ENCODE results near the gene ANKS3.
"Not testable (repeated sequence)": the region's sequence is repeated elsewhere in the genome, so short reads cannot be mapped to it uniquely, and the experiment has no call there.

The ANKS3 gene

DNA sequence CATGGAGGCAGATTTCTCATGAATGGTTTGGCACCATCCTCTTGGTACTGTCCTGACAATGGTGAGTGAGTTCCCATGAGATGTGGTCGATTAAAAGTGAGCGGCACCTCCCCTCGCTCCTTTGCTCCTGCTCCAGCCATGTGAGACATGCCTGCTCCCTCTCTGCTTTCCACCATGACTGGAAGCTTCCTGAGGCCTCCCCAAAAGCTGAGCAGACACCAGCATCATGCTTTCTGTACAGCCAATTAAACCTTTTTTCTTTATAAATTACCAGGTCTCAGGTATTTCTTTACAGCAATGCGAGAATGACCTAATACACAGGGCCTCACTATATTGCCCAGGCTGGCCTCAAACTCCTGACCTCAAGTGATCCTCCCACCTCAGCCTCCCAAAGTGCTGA is 20.8 kb upstream of the ANKS3 start:
- ATAC-seq: no peak

DNA sequence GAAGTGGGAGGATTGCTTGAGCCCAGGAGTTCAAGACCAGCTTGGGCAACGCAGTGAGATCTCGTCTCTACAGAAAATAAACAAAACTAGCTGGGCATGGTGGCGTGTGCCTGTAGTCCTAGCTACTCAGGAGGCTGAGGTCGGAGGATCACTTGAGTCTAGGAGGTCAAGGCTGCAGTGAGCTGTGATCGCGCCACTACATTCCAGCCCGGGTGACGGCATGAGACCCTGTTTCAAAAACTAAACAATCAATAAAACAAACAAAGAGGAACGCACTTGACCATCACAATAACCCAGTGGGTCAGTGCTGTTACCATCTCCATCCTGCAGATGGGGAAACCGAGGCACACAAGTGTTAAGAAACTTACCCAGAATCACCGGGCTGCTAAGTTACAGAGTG is 19.2 kb upstream of the ANKS3 start:
- no peak for ATAC-seq

DNA sequence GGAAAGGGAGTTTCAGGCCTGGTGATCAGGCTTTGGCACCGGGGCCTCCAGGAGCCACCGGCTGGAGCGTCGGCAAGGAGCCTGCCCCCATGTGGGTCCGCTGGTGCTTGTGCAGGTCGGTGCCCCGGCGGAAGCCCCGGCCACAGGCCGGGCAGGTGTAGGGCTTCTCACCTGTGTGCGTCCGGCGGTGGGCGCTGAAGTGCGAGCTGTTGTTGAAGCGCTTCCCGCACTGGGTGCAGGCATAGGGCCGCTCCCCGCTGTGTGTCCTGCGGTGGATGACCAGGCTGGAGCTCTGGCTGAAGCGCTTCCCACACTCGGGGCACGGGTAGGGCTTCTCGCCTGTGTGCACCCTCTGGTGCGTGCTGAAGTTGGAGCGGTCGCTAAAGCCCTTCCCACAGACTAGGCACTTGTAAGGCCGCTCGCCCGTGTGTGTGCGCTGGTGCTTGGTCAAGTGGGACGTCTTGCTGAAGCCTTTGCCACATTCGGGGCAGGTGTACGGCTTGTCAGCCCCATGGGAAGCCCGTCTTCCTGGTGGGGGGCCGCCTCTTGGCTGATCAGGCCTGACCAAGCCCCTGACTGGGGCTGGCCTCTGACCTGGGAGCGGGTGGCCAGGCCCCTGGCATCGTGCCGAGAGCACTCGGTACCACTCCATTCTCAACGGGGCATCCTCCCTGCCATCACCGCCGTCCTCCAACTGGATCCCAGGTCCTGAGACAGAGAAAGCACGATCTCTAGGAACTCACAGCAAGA is 18.5 kb upstream of the ANKS3 start:
- ATAC-seq: no peak

DNA sequence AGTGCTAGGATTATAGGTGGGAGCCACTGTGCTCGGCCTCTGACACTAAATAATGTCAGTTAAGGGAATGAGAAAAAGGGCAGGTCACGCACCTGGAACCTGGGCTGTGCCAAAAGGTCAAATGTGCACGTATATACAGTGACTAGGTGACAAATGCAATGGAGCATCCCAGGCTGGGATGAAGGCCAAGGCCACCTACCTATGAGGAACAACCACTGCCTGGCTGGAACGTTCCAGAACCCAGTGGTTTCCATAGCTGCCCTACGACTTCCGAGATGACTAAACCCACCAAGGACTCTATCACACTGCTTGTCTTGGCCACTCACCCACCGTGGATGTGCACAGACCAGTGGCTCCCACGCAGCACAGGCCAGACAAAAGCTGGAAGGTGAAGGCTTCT is 16.8 kb upstream of the ANKS3 start:
- no peak for ATAC-seq

DNA sequence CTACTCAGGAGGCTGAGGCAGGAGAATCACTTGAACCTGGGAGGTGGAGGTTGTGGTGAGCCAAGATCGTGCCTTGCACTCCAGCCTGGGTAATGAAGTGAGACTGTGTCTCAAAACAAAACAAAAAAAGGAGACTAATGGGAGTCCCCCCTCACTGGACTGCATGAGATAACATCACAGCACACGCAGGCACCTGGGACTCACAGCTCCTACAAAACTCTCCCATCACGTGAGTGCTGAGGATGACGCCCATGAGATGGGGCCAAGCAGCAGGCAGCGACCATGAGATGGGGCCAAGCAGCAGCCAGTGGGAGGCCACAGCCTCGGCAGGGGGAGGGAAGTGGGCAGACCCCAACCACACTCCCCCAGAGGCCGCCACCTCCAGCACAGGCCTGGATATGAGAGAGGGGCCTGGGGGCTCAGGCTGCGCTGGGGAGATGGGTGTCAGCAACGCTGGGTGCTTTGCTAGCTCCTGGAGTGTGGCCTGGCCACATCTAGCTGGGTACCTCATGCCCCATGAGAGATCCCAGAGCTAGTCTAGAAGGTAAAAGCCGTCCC is 15.7 kb upstream of the ANKS3 start:
- ATAC-seq: no peak

DNA sequence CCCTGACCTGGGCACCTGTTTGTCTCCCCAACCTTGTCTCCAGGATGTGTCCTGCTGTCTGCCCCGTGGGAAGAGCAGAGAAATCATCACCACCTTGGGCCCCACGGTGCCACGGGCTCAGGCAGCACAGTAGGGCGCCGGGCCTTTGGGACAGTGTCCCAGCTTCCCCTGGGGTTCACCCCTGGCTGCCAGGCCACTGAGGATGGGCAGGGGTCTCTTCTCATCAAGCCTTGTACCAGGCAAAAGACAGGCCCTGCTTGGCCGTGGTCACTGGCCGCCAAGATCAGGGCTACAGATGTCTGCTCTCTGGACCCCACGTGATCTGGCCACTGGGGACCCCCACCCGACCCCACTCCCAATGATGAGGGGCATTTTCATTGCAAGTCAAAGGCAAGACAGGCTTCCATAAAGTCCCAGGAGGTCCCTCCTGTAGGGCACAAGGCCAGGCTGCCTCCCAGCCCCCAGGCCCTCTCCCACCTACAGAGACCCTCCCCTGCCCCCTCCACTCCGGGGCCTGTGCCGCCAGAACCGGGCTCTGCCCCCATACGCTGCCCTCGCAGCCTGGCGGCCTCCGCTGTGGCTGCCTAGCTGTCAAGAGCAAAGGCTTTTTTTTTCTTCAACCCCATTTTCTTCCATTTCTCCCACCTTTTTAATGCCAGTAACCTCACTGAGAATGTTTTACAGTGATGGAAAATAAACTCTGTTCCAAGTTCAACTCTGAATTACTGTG is 14.8 kb upstream of the ANKS3 start:
- no peak for ATAC-seq

DNA sequence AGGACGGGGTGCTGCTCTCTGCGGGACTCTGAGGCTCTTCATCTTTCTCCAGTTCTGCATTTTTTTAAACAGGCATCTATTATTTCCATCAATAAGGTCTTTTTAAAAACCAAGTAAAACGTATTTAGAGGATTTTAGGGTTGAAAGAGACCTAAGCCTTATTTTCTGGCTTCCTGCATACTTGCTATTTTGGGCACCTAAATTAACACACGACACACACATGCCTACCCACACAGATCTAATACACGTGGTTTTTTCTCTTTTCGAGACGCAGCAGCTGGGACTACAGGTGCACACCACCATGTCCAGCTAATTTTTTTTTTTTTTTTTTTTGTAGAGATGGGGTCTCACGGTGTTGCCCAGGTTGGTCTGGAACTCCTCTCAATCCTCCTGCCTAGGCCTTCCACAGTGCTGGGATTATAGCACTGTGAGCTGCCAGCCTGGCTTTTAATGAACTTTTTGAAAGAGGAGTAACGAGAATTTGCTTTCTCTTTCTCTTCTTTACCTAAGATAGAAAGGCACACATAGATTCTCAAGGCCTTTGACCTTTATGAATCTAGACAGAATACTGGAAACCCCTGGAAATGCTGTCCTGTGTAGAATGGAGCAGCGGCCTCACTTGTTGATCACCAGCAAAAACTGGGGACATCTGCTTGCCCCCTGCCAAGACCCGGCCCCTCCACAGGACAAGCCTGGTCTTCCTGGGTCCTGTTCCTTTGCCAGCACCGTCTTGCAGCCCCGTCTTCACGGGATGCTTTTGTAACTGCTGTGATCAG is 14.0 kb upstream of the ANKS3 start:
- peak; percentile 17 to 25 for ATAC-seq

DNA sequence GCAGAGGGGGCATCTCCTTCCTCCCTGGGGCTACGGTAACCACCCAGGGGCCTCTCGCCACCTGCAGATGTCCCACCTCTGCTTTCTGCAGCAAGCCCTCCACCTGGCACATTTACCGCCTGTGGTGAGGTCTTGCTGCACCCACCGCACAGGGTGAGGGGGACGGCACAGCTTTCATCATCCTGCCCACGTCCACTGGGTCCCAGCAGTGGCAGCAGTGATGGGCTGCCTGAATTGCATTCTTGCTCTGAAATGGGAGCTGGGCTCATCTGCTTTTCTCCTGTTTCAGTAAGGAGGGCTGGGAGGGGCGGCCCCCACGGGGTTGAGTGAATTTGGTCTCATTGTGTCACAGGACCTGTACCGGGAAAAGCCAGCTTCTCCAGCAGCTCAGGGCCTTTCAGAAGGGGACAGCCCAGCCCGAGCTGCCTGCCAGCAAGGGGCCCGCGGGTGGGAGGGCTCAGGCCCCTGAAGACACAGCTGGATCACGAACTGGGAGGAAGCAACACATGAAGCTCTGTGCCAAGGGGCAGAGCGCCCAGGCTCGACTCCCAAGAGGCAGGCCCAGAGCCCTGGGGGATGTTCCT is 13.0 kb upstream of the ANKS3 start:
- no peak for ATAC-seq

DNA sequence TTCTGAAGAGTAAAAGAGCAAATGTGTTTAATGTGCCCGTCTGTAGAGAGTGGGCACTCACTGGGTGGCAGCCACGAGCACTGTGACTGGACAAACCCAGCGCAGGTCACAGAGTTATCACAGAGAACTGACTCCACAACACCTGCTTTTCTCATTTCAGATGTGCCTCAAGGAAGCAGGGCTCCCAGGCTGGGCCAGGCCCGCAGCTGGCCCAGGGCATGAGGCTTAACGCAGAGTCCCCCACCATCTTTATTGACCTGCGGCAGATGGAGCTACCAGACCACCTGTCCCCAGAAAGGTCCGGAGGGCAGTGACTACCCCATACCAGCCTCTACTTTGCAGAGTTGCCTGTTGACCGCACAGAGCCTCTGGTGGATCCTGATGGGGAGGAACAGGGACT is 12.1 kb upstream of the ANKS3 start:
- no peak for ATAC-seq

DNA sequence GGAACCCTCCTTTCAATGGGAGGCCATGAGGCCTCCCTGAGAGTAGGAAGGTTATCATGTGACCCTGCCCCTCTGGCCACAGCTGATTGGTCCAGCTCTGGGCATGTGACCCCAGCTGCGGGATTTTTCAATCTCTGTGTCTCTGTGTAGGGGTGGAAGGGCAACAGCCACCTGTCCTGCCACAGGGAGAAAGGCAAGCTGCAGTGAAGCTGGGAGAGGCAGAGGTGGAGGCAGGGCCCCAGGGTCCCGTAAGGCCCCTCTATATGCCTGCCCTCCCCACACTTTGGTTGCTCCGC is 11.2 kb upstream of the ANKS3 start:
- ATAC-seq: no peak

DNA sequence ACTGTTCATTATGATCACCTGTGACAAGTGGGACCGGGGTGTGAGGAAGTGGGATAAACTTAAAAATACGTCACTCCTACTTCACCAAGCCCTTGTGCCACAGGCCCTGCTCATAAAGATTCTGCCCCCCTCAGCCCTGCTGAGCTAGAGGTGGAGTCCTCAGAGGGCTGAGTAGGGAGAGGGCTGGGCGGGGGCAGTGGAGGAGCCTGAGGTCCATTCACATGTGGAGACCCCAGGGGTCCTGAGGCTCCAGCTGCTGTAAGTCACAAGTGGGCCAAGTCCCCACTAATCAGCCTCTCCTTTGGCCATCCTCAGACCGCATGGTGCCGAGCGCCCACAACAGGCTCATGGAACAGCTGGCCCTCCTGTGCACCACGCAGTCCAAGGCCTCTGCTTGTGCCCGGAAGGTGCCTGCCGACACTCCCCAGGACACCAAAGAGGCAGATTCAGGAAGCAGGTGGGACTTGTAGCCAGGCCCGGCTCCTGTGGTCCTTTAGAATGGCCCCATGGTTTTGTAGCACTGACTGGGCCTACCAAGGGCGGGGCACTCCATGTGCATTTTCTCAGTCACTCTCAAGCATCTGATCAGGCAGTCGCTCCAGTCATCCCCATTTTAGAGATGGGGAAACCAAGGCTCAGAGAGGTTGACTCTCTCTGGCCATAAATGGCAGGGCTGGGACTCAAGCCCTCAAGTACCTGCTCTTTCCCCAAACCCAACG is 10.6 kb upstream of the ANKS3 start:
- ATAC-seq: no peak

DNA sequence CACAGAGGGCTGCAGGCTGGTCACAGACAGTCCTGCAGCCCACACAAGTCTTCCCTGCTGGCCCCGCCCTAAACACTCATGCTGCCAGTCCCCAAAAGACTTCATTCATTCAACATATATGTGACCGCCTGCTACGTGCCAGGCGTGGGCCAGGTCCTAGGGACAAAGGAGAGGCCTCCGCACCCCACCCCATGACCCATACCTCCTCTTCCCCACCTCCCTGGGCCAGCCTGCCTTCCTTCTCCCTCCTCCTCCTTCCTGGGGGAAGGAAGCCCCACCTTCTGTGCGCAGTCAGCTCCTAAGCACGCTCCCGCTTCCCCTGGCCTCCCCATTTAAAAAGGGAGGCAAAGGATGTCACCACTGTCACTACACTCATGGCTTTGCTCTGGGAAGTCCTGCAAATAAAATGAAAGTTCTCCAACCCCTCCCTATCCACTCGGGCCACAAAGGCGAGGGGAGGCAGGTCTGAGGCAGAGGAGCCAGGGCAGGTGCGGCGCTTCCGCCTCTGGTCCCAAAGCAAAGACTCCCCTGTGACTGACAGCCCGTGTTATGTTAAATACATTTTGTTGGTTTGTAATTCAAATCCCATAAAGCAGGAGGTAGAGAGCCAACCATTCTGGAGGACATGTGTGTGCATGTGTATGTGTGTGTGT is 9.3 kb upstream of the ANKS3 start:
- no peak for ATAC-seq

DNA sequence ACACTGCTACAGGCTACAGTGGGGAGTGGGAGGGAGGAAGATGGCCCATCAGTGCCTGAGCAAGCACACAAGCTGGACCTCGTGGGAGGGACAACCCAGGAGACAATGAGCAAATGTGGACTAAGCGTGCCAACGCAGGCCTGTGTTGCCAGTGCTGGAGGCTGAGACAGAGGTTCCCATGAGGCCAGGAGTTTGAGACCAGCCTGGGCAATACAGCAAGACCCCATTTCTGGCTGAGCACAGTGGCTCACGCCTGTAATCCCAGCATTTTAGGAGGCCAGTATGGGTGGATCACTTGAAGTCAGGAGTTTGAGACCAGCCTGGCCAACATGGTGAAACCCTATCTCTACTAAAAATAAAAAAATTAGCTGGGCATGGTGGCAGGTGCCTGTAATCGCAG is 4.3 kb upstream of the ANKS3 start:
- not testable (repeated sequence) for ATAC-seq

DNA sequence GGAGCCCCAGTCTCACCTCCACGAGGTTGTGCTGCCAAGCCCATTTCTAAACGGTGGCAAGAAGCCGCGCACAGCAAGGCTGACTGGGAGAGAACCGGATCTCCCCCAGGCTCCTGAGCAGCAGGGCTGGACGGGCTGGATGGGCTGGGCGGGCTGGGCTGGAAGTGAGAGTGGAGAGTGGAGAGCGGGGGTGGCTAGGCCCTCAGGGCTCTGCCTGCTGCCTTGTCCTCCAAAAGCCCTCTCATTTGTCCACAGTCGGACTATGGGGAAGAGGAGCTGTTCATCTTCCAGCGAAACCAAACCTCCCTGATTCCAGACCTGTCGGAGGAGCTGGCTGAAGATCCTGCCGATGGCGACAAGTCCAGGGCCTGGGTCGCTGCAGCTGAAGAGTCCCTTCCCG is 3.5 kb upstream of the ANKS3 start:
- no peak for ATAC-seq

DNA sequence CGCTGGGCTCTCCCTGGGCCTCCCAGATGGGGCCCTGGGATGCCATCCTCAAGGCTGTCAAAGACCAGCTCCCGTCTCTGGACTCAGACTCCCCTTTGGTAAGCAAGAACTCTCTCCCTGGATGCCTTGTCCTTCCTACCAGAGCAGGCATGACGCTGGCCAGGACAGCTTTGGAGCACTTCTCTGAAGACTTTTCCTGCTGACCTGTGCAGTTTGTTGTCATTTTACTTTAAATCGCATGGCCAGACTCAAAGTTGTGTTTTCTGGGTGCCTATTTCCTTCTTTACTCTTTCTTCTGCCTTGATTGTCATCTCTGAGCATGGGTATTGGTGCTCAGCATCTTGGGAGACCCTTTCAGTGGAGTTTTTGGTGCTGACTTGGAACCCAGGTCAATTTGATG is 2.5 kb upstream of the ANKS3 start:
- no peak for ATAC-seq

DNA sequence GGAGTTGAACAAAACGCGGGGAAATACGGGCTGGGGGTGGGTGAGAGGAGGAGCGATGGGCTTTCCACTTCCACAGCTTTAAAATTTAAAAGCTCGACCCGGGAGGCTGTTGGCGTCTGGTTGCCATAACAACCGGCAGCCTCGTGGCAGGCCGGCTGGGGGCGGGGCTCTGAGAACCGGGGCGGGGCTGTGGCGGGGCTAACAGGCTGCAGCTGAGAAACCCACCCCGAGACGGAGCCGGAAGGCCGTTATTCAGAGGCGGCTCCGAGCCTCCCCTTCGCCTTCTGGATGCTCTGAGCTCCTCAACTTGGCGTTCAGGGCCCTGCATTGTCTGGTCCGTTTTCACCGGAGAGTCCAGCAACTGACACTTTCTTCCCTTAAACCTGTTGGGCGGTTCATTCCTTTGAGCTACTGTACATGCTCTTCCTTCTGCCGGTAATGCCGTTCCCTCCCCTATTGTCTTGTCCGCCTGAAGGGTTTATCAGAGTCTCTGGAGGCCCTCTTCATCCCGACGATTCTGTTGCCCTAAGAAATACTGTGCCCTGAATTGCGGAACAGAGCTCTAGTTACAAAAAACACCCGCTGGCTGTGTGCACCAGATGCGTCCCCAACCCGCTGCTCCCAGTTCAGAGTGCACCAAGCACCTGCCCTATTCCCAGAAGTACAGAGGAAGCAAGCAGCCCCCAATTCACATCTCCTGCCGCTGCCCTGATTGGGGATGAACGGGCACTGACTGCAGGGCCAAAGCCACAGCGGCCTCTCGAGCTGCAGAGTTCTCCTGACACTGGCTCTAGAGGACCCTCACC is 862 bp upstream of the ANKS3 start:
- peak; percentile 77 to 78 for ATAC-seq

DNA sequence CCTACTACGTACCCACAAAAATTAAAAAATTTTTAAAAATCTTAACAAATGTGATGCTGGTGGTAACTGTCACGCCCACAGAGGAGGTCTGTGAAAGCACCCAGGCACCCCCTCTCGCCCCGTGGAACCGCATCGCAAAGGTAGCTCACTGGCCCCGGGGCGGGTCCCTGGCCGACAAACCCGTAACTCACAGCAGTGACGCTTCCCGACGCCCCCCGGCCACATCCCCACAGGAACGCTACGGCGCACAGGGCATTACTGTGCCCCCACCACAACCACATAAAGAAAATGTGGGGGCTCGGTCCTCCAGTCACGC is 366 bp downstream of the ANKS3 start:
- peak in 1 of 2 donors; percentile 6 for ATAC-seq

DNA sequence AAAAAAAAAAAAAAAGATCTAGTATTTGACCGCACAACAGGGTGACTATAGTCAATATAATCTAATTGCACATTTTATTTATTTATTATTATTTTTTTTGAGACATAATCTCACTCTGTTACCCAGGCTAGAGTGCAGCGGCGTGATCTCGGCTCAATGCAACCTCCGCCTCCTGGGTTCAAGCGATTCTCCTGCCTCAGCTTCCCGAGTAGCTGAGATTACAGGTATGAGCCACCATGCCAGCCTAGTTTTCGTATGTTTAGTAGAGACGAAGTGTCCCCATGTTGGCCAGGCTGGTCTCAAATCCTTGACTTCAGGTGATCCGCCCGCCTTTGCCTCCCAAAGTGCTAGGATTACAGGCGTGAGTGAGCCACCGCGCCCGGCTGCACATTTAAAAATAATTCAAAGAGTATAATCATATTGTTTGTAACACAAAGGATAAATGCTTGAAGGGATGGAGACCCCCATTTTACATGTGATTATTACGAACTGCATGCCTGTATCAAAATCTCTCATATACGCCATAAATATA is 794 bp downstream of the ANKS3 start:
- ATAC-seq: no peak

DNA sequence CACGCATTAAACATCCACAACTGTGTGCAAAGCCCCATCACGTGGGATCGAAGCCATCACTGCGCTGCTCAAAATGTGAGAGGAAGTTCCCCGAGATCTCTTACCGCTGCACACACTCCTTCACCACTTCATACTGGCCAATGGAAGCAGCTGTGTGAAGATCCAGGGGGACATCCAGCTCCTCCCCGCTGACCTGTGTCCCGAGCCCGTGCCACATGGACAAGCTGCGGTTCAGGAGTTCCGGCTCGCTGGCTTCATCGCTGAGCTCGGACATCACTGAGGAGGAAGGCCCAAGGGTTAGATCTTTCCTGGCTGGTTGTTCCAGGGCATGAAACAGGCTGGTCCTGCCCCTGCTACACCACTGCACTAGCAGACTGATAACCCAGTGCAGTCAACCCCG is 4.2 kb downstream of the ANKS3 start:
- ATAC-seq: no peak

DNA sequence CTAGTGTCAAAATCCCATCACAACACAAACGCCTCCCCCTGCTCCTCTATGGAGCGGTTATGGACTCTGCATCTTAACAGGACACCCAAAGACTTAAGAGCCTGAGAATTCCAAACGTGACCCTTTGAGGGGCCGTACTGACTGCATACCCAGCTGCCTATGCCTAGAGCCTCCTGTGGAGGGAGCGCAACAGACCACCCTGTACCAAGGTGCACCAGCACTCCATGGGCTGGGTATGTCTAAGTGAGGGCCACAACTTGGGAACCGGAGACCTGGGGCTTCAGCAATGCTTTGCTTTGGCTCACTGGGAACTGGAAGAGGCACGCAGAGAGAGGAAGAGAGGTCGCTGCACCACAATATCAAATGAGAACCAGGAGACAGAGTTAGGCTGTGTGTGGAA is 5.4 kb downstream of the ANKS3 start:
- ATAC-seq: no peak

DNA sequence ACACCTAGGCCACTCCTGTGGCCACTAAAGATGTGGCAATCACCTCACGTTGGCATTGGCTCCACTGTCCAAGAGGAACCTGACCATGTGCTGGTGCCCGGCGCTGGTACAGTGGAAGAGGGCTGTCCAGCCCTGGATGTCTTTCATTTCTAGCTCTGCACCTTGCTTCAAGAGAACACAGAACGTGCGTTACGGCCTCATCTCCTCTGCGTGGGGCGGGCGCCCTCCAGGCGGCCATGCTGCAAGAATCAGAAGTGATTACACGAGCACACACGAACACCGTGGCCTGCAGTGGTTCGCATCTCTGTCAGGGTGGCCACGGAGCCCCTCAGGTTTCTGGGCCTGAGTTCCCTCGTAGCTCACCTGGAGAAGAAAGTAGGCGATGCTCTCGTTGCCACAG is 7.5 kb downstream of the ANKS3 start:
- ATAC-seq: no peak

Data from activated CD4-positive, CD25-positive, alpha-beta regulatory T cell treated with anti-CD3 and anti-CD28 coated beads, Interleukin-2, amount 50 U/mL, for 24 hours (primary cell).